PC-9 (cell line): ENCODE data around the gene GPBAR1.

Experiments used
- EZH2 ChIP-seq: fragments of 200-600 bp; sonication (generic); IDR thresholded peaks from 2 replicates; pipeline ENCODE4 v1.8.0; 2017; ENCODE audit warnings: antibody characterized with exemption, low read depth
- TF ChIP-seq, protein P1 (sequence below): fragments of 200-600 bp; sonication (generic); conservative IDR thresholded peaks from 2 replicates; pipeline ENCODE4 v1.6.1; 2017; ENCODE audit warnings: mixed run types, antibody characterized with exemption, mild to moderate bottlenecking, moderate library complexity

DNA sequence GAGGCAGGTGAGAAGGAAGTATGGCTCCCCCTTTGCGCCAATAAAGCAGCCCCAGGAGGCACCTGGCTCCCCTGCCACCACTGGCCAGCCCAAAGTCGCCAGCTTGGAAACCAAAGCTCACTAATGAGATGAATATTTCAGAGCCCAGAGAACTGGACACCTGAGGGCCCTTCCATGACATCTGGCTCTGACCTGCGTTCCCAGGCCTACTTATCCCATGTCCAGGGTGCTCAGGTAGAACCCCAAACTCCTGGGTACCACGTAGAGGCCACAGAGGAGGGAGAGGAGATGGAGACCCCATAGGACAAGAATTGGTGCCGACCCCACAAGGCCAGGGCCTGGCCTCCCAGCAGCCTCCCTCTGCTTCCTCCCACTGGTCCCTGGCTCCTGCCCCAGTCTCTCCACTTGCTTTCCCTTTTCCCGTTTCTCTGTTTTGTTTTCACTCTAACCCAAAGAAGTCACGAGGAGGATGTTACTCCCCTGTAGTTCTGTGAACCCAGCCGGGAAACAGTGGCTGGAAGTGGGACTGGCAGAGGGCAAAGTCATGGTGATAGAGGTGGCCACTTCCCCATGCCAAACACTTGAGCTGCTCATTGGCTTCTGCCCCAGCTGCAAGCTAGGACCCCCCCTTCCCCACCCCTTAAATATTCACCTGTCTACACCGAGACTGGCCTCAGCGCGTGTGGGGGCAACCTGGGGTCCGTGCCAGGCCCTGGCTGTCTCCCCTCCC is 30.7 kb downstream of the GPBAR1 start:
- TF ChIP-seq, protein P1, sequence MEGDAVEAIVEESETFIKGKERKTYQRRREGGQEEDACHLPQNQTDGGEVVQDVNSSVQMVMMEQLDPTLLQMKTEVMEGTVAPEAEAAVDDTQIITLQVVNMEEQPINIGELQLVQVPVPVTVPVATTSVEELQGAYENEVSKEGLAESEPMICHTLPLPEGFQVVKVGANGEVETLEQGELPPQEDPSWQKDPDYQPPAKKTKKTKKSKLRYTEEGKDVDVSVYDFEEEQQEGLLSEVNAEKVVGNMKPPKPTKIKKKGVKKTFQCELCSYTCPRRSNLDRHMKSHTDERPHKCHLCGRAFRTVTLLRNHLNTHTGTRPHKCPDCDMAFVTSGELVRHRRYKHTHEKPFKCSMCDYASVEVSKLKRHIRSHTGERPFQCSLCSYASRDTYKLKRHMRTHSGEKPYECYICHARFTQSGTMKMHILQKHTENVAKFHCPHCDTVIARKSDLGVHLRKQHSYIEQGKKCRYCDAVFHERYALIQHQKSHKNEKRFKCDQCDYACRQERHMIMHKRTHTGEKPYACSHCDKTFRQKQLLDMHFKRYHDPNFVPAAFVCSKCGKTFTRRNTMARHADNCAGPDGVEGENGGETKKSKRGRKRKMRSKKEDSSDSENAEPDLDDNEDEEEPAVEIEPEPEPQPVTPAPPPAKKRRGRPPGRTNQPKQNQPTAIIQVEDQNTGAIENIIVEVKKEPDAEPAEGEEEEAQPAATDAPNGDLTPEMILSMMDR: no peak
- no peak for TF ChIP-seq EZH2
